K562 (cell line): ENCODE results near the gene ELMO3. TPM values are rescaled to one million over a fixed set of nuclear protein-coding genes. Genes with fewer than 3 reads are reported as not detected.

ENCODE experiments used
- ARID3A ChIP-seq: IDR thresholded peaks from 2 replicates; pipeline ENCODE4 v1.6.1; 2012; ENCODE audit warnings: low read depth, low read length, improper control_type of control experiment, borderline replicate concordance
- ATF3 ChIP-seq, 2 experiments: fragments of 450-650 bp in 1 of 2; sonication (generic) in 1 of 2; formaldehyde crosslinking in 1 of 2; IDR thresholded peaks in 1 of 2; conservative IDR thresholded peaks in 1 of 2; 2 replicates each; pipeline versions ENCODE4 v1.6.1 to v1.8.1; 2016 to 2023; ENCODE audit warnings: mild to moderate bottlenecking in 2 of 2, moderate library complexity in 2 of 2, inconsistent platforms in 1 of 2, missing genetic modification reagents in 1 of 2
- C11orf30 ChIP-seq: fragments of 450-650 bp; IDR thresholded peaks from 2 replicates; pipeline ENCODE4 v1.6.1; 2016; ENCODE audit warnings: low read depth, mild to moderate bottlenecking
- CREB1 ChIP-seq, 2 experiments: sonication (generic) in 1 of 2; formaldehyde crosslinking in 1 of 2; IDR thresholded peaks; 2 replicates each; pipeline versions ENCODE4 v1.6.1 to v1.8.0; 2012 to 2022; ENCODE audit warnings: inconsistent platforms in 1 of 2, mild to moderate bottlenecking in 1 of 2, missing genetic modification reagents in 1 of 2, moderate library complexity in 1 of 2
- GABPA ChIP-seq: fragments of 200-800 bp; sonication (Bioruptor generic); conservative IDR thresholded peaks from 2 replicates; pipeline ENCODE4 v1.6.1; 2016; ENCODE audit warnings: low read depth, missing genetic modification characterization, missing compliant biosample characterization
- GATAD2A ChIP-seq: fragments of 450-650 bp; IDR thresholded peaks from 2 replicates; pipeline ENCODE4 v1.6.1; 2017
- GATAD2B ChIP-seq: fragments of 450-650 bp; IDR thresholded peaks from 2 replicates; pipeline ENCODE4 v1.6.1; 2017; ENCODE audit warnings: mild to moderate bottlenecking, borderline replicate concordance
- MAZ ChIP-seq, 2 experiments: fragments of 450-650 bp in 1 of 2; sonication (generic) in 1 of 2; formaldehyde crosslinking; IDR thresholded peaks in 1 of 2; conservative IDR thresholded peaks in 1 of 2; 2 replicates each; pipeline versions ENCODE4 v1.4.0 to v1.5.0; 2020; ENCODE audit warnings: mild to moderate bottlenecking in 1 of 2, missing genetic modification reagents in 1 of 2
- PBX2 ChIP-seq, 2 experiments: IDR thresholded peaks in 1 of 2; conservative IDR thresholded peaks in 1 of 2; 2 replicates each; pipeline ENCODE4 v1.6.1; 2016; ENCODE audit warnings: low read depth in 2 of 2, mild to moderate bottlenecking in 1 of 2, missing compliant biosample characterization in 1 of 2, missing genetic modification characterization in 1 of 2, moderate library complexity in 1 of 2
- POU5F1 ChIP-seq: fragments of 150-350 bp; IDR thresholded peaks from 2 replicates; pipeline ENCODE4 v1.6.1; 2014; ENCODE audit warnings: borderline replicate concordance, low read length, low read depth, mild to moderate bottlenecking; ENCODE audit not compliant: partially characterized antibody
- PREB ChIP-seq: sonication (generic); formaldehyde crosslinking; IDR thresholded peaks from 2 replicates; pipeline ENCODE4 v1.8.1; 2023; ENCODE audit warnings: mild to moderate bottlenecking, missing genetic modification reagents
- TAL1 ChIP-seq: fragments of 450-650 bp; IDR thresholded peaks from 2 replicates; pipeline ENCODE4 v1.6.1; 2016; ENCODE audit warnings: mild to moderate bottlenecking
- TARDBP ChIP-seq: fragments of 450-650 bp; IDR thresholded peaks from 2 replicates; pipeline ENCODE4 v1.6.1; 2016
- ZNF277 ChIP-seq: fragments of 250-450 bp; sonication (Bioruptor Pico); IDR thresholded peaks from 2 replicates; pipeline ENCODE4 v1.8.0; 2022; ENCODE audit warnings: inconsistent platforms, mild to moderate bottlenecking, moderate library complexity, borderline replicate concordance
- ZNF586 ChIP-seq: fragments of 450-650 bp; formaldehyde crosslinking; conservative IDR thresholded peaks from 2 replicates; pipeline ENCODE4 v1.4.0; 2020; ENCODE audit warnings: mild to moderate bottlenecking, moderate library complexity
- ZNF589 ChIP-seq: fragments of 200-800 bp; sonication (Bioruptor generic); IDR thresholded peaks from 2 replicates; pipeline ENCODE4 v1.6.1; 2016; ENCODE audit warnings: low read depth, missing genetic modification characterization, missing compliant biosample characterization
- ZNF707 ChIP-seq: fragments of 250-450 bp; sonication (Bioruptor Pico); conservative IDR thresholded peaks from 2 replicates; pipeline ENCODE4 v1.8.0; 2022; ENCODE audit warnings: inconsistent platforms, mild to moderate bottlenecking, moderate library complexity
- polyA plus RNA-seq, 8 experiments: library from polyadenylated mRNA; depleted of rRNA in 4 of 8; stranded (reverse) in 5 of 8; unstranded in 3 of 8; fragments of >200 nt; fragmentation: Nextera tagmentation in 2 of 8; fragmentation: Illumina TruSeq in 1 of 8; extraction: Ambion mirVana in 2 of 8; extraction: Trizol in 1 of 8; gene quantifications; 2 replicates each; pipeline versions ENCODE4 v1.2.1 to v1.2.3, GENCODE V29; 2011 to 2014; ENCODE audit warnings: inconsistent platforms in 1 of 8, missing spikeins in 1 of 8
- total RNA-seq, 7 experiments: library from RNA; depleted of rRNA in 6 of 7; stranded (reverse); fragments of >200 nt in 6 of 7; fragmentation: Illumina TruSeq in 2 of 7; extraction: Trizol in 2 of 7; gene quantifications; 2 replicates each; pipeline versions ENCODE4 v1.2.1 to v1.2.3, GENCODE V29; 2011 to 2021; ENCODE audit warnings: low replicate concordance in 1 of 7

The ELMO3 gene
- total and polyA plus RNA-seq, 9 of the 15 experiments (the other 6 are each of a cell fraction or from before 2014, with no cell fraction given), result 0.04 to 5.1 (median 1.5) TPM

- TF ChIP-seq TAL1 (no peak), ARID3A (no peak), POU5F1 (no peak), ATF3 (IDR thresholded peaks at IDR 0.05) (no peak), ATF3 (CRISPR knock-in tag; conservative IDR thresholded peaks at IDR 0.05) (no peak), PBX2 (CRISPR knock-in tag; IDR thresholded peaks at IDR 0.05; ENCODE audit: low read depth) (no peak), PBX2 (tag; conservative IDR thresholded peaks at IDR 0.05; ENCODE audit: low read depth) (no peak), CREB1 (IDR thresholded peaks at IDR 0.05) (no peak), CREB1 (CRISPR knock-in tag; IDR thresholded peaks at IDR 0.05) (no peak), MAZ (CRISPR knock-in tag; conservative IDR thresholded peaks at IDR 0.05 in 1 of 2, IDR thresholded peaks at IDR 0.05 in 1 of 2) (peak in 1 of 2 experiments; percentile 34; a peak in 1 of 4 replicates), C11orf30 (no peak), PREB (CRISPR knock-in tag) (no peak), GATAD2A (no peak), TARDBP (no peak), GABPA (no peak), ZNF707 (CRISPR knock-in tag) (no peak), GATAD2B (peak; percentile 58; the same call in 1 of the 2 replicates), ZNF277 (CRISPR knock-in tag) (no peak), ZNF589 (no peak), ZNF586 (CRISPR knock-in tag) (no peak)
These were observed 43.4 kb upstream of the ELMO3 start (continued) for GRCh38 chr16:67155295-67156142.
